ENCODE data around the gene ARRDC1. TPM values are rescaled to one million over a fixed set of nuclear protein-coding genes. Genes with fewer than 3 reads are reported as not detected.

ARRDC1 gene
- total RNA-seq, 1 donor from 2014 or later: 22.3 TPM

- no peak for DNase-seq (ENCODE audit: low read depth in 2 of 2)
Observed at GRCh38 chr9:137639303-137640051, 34.0 kb downstream of the ARRDC1 start.

DNA sequence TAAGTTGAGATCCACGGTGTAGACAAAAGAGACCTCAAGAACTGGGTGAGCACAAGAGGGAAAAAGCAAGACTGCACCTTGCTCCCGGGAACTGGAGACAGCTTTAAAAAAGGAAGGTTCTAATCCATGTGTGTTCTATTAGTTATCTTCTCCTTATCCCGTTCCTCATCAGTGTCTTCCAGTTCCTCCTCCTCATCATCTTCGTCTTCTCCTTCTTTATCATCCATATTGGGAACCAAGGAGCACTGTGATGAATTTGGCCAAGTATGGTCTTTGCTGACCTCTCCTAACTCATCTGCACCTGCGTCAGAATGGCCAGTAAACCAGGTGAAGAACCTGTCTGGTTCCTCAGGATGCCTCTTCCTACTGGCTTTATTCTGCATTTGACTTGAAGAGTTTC, 35.4 kb downstream of the ARRDC1 start:
- DNase-seq (ENCODE audit: low read depth in 2 of 2): no peak

- DNase-seq (ENCODE audit: low read depth in 2 of 2): no peak
Observed at GRCh38 chr9:137642118-137642601, 36.7 kb downstream of the ARRDC1 start.

DNA sequence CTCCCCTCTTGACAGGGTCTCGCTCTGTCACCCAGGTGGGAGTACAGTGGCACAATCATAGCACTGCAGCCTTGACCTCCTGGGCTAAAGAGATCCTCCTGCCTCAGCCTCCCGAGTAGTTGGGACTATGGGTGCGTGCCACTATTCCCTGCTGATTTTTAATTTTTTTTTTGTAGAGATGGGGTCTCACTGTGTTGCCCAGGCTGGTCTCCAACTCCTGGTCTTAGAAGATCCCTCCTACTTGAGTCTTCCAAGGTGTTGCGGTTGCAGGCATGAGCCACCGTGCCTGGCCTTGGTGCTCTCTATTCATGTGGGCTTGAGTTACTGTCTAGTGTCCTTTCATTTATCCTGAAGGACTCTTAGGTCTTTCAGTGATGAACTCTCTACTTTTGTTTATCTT, 37.4 kb downstream of the ARRDC1 start:
- no peak for DNase-seq (ENCODE audit: low read depth in 2 of 2)

DNA sequence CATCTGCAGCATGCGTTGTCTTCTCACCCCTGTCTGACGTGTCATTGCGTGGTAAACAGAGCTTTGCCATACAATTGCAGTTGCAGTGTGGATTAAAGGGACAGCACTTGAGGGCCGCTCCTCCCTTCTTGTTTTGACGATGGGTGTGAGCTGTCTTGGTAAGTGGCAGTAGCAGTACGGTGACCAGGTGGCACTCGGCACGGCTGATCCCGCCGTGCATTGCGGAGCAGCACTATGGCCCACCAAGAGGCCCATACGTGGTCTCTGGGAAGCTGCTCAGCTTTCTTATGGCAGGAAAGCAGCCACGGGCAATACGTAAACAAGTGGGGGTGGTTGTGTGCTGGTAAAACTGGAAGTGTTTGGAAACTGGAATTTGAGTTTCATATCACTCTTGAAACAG, 38.4 kb downstream of the ARRDC1 start:
- no peak for DNase-seq (ENCODE audit: low read depth in 2 of 2)

GRCh38 chr9:137645211-137645610, 39.7 kb downstream of the ARRDC1 start:
- DNase-seq (ENCODE audit: low read depth in 2 of 2): no peak

DNA sequence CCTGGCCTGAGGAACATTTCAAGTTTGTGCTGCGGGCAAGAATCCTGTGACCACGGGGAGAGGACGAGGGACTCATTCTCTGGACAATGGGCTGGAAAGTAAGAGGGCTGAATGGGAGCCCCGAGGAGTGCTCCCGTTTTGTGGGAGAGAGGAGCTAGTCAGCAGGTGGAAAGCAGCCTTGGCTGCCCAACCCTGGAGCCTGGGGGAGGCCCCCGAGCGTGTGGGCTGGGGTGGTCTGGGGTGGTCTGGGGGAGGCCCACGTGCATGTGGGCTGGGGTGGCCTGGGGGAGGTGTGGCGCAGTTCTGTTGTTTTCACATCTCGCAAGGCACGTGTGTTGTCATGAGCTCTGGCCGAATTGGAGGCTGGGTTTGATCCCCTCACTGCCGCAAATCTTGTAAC, 40.9 kb downstream of the ARRDC1 start:
- no peak for DNase-seq (ENCODE audit: low read depth in 2 of 2)

DNA sequence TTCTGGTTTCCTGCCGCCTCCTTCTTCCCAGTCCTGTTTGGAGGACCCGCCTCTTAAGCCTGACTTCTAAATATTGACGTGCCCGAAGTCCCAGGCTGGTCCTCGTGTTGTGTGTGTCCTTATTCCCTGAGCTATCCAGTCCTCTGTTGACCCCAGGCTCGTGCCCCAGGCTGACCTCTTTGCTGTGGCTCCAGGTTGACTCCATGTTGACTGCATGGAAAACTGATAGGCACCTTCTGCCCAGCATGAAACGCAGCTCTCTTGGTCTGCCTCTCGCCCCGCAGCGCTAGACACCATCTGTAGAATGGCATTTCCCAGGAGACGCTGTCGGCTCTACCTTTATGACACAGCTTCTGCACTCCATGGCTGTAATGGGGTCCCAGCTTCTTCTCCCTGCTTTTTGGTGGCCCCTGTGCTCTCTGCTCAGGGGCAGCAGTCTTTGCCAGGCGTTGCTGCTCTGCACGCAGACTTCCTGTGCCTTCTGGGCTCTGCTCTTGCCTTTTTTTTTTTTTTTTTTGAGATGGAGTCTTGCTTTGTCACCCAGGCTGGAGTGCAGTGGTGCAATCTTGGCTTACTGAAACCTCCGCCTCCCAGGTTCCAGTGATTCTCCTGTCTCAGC, 41.7 kb downstream of the ARRDC1 start:
- no peak for DNase-seq (ENCODE audit: low read depth in 2 of 2)

DNA sequence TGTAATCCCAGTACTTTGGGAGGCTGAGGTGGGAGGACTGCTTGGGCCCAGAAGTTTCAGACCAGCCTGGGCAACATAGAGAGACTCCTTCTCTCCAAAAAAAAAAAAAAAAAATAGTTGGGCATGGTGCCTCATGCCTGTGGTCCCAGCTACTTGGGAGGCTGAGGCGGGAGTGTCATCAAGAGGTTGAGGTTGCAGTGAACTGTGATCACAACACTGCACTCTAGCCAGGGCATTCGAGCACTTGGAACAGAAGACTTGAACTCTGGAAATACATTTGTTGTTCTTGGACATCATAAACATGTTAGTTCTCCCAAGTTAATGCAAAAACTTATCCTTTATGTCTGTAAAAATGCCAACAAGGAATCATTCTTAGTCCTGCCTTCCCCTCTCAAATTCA, 42.9 kb downstream of the ARRDC1 start:
- no peak for DNase-seq (ENCODE audit: low read depth in 2 of 2)

- DNase-seq (ENCODE audit: low read depth in 2 of 2): no peak
Observed at GRCh38 chr9:137649553-137649952, 44.1 kb downstream of the ARRDC1 start.

- DNase-seq (ENCODE audit: low read depth in 2 of 2): no peak
Observed at GRCh38 chr9:137650259-137650658, 44.8 kb downstream of the ARRDC1 start.

GRCh38 chr9:137650779-137651178, 45.3 kb downstream of the ARRDC1 start:
- DNase-seq (ENCODE audit: low read depth in 2 of 2): no peak

DNA sequence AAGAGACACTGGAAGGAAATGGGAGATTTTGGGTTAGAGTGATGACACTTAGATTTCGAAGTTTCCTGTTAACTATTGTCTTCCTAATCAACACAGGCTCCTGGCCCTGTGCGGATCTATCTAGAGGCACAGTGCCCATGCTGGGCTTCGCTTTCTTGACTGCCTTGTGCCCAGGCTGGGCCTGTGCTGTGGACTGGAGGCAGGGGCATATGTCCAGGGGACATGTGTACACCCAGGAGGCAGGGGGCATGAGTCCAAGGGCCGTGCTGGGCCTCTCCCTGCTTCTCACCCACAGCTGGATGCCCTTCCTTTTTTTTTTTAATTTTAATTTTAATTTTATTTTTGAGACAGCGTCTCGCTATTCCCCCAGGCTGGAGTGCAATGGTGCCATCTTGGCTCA, 50.9 kb downstream of the ARRDC1 start:
- no peak for DNase-seq (ENCODE audit: low read depth in 2 of 2)

GRCh38 chr9:137657606-137658005, 52.1 kb downstream of the ARRDC1 start:
- DNase-seq (ENCODE audit: low read depth in 2 of 2): no peak

DNA sequence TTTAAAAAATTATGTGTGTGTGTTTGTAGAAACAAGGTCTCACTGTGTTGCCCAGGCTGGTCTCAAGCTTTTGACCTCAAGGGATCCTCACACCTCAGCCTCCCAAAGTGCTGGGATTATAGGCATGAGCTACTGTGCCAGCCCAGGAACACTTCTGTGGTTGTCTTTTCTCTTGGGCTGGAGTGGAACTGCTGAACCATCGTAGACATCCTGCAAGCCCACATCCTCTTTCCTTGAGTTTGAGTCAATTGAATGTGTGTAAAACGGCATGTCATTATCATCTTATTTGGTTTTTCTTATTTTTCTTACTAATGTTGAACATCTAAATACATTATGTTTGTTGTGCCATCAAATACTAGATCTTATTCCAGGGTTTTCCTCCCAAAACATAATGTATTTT, 53.3 kb downstream of the ARRDC1 start:
- no peak for DNase-seq (ENCODE audit: low read depth in 2 of 2)

DNA sequence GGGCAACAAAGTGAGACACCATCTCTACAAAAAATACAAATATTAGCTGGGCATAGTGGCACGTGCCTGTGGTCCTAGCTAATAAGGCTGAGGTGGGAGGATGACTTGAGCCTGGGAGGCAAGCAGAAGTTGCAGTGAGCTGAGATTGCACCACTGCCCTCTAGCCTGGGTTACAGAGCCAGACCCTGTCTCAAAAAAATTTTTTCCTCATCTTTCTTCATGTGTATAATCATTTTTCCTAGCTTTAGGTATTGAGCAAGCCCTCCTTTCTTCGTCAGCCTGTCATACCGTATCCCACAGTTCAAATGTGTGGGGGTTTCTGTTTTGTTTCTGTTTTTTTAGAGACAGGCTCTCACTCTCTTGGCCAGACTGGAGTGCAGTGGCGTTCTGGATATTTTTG, 54.7 kb downstream of the ARRDC1 start:
- no peak for DNase-seq (ENCODE audit: low read depth in 2 of 2)

GRCh38 chr9:137663584-137663983, 58.1 kb downstream of the ARRDC1 start:
- no peak for DNase-seq (ENCODE audit: low read depth in 2 of 2)

DNA sequence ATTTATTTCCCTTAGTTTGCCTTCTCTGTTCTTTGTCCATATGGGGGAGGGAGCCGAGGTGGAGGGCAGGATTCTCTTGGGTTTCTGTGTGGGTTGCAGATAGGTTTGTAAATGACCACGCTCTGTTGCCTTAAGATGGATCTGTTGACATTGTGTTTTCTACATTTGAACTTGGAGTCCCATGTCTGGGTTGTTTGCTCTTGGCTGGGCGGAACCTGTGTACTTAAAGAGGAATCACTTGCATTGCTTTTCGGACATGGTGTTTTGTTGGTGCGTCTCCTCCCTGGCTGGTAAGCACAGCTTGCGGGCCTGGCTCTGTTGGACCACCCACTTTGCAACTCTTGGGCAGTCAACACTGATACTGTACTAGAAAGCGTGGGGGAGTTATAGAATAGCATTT, 59.2 kb downstream of the ARRDC1 start:
- no peak for DNase-seq (ENCODE audit: low read depth in 2 of 2)

Other genes starting within 250 kb of the ARRDC1 start
- gene EXD3, start 182.5 kb upstream of the ARRDC1 start, total RNA-seq: 12.2 and 20.1 TPM in 2 replicates
- 1.3 and 2.1 TPM in 2 replicates for gene NOXA1, start 182.3 kb upstream of the ARRDC1 start, total RNA-seq
- 0.25 and 0.26 TPM in 2 replicates for gene ENTPD8, start 164.3 kb upstream of the ARRDC1 start, total RNA-seq
- 13.2 and 23.8 TPM in 2 replicates for gene NSMF, start 146.4 kb upstream of the ARRDC1 start, total RNA-seq
- gene PNPLA7, start 55.3 kb upstream of the ARRDC1 start, total RNA-seq: 0.39 and 1.1 TPM in 2 replicates
- 45.6 and 45.8 TPM in 2 replicates for gene MRPL41, start 53.8 kb upstream of the ARRDC1 start, total RNA-seq
- gene DPH7, start 26.8 kb upstream of the ARRDC1 start, total RNA-seq: 15.5 and 20.4 TPM in 2 replicates
- 13.7 and 15.0 TPM in 2 replicates for gene ZMYND19, start 15.2 kb upstream of the ARRDC1 start, total RNA-seq
- 38.3 and 47.4 TPM in 2 replicates for gene EHMT1, start 13.3 kb downstream of the ARRDC1 start, total RNA-seq

Measured in dermis microvascular lymphatic vessel endothelial cell (primary cell).